HUDEP-2 (cell line): ENCODE measurements around the gene DFFB.

Experiments used
- DNase-seq, 76 experiments: peaks; one replicate each; lab custom pipeline; 2025; ENCODE audit not compliant: unreplicated experiment in 76 of 76; lab: John Stamatoyannopoulos, UW

DFFB gene

GRCh38 chr1:3869751-3870301, 12.6 kb downstream of the DFFB start:
- DNase-seq = peak in 58 of 76 experiments; percentile 3 to 75 (median 36)

- no peak for DNase-seq
These were observed 14.2 kb downstream of the DFFB start for GRCh38 chr1:3871451-3871805.

- no peak for DNase-seq
These were observed 15.3 kb downstream of the DFFB start for GRCh38 chr1:3872546-3872945.

GRCh38 chr1:3874736-3875135, 17.5 kb downstream of the DFFB start:
- no peak for DNase-seq

GRCh38 chr1:3876716-3877115, 19.4 kb downstream of the DFFB start:
- DNase-seq = no peak

GRCh38 chr1:3879099-3879498, 21.8 kb downstream of the DFFB start:
- no peak for DNase-seq

- no peak for DNase-seq
These were observed 22.6 kb downstream of the DFFB start for GRCh38 chr1:3879787-3880428.

- no peak for DNase-seq
These were observed 23.3 kb downstream of the DFFB start for GRCh38 chr1:3880429-3881192.

GRCh38 chr1:3881193-3881480, 23.9 kb downstream of the DFFB start:
- DNase-seq = no peak

- no peak for DNase-seq
These were observed 26.1 kb downstream of the DFFB start for GRCh38 chr1:3883194-3883925.

- no peak for DNase-seq
These were observed 27.7 kb downstream of the DFFB start for GRCh38 chr1:3884966-3885365.

GRCh38 chr1:3885611-3886010, 28.3 kb downstream of the DFFB start:
- DNase-seq = no peak

GRCh38 chr1:3886106-3886670, 28.9 kb downstream of the DFFB start:
- DNase-seq = no peak

GRCh38 chr1:3886691-3887090, 29.4 kb downstream of the DFFB start:
- DNase-seq = no peak

- DNase-seq = no peak
These were observed 31.0 kb downstream of the DFFB start for GRCh38 chr1:3888301-3888700.

GRCh38 chr1:3889936-3890335, 32.7 kb downstream of the DFFB start:
- DNase-seq = no peak

- DNase-seq = no peak
These were observed 33.4 kb downstream of the DFFB start for GRCh38 chr1:3890389-3891328.

- no peak for DNase-seq
These were observed 34.1 kb downstream of the DFFB start for GRCh38 chr1:3891329-3891865.

GRCh38 chr1:3892748-3893147, 35.5 kb downstream of the DFFB start:
- no peak for DNase-seq

- no peak for DNase-seq
These were observed 35.9 kb downstream of the DFFB start for GRCh38 chr1:3893190-3893589.
